Mesenchymal stem cell (in vitro differentiated cells and primary cell): Measurements from ENCODE around the gene TEX29.

Source experiments
- DNase-seq: peaks from one replicate; pipeline ENCODE4 v3.0.0-alpha.2; 2013
- H2AFZ ChIP-seq: one replicate; pipeline ENCODE4 v1.6.1; 2013; ENCODE audit warnings: low read depth, mild to moderate bottlenecking, control low read depth, inconsistent platforms, low read length, moderate library complexity
- H2AK5ac ChIP-seq: 2 replicates; pipeline ENCODE4 v1.6.1; 2013; ENCODE audit warnings: low read length, moderate library complexity, mild to moderate bottlenecking, inconsistent platforms; ENCODE audit not compliant: severe bottlenecking
- H2BK120ac ChIP-seq: one replicate; pipeline ENCODE4 v1.6.1; 2013; ENCODE audit warnings: low read depth, mild to moderate bottlenecking, inconsistent platforms, low read length, moderate library complexity
- H2BK12ac ChIP-seq, 2 experiments: one replicate each; pipeline ENCODE4 v1.6.1; 2013; ENCODE audit warnings: inconsistent platforms in 2 of 2, low read length in 2 of 2, mild to moderate bottlenecking in 2 of 2, moderate library complexity in 2 of 2, control low read depth in 1 of 2
- H2BK15ac ChIP-seq: one replicate; pipeline ENCODE4 v1.6.1; 2013; ENCODE audit warnings: mild to moderate bottlenecking, low read depth, inconsistent platforms; ENCODE audit not compliant: poor library complexity, severe bottlenecking
- H2BK5ac ChIP-seq: 2 replicates; pipeline ENCODE4 v1.6.1; 2013; ENCODE audit warnings: low read depth, mild to moderate bottlenecking, low read length, control low read depth, inconsistent platforms; ENCODE audit not compliant: poor library complexity, severe bottlenecking
- H3K14ac ChIP-seq, 2 experiments: one replicate each; pipeline ENCODE4 v1.6.1; 2013; ENCODE audit warnings: inconsistent platforms in 2 of 2, low read length in 2 of 2, control low read depth in 1 of 2, mild to moderate bottlenecking in 1 of 2, moderate library complexity in 1 of 2
- H3K18ac ChIP-seq, 2 experiments: one replicate each; pipeline ENCODE4 v1.6.1; 2013; ENCODE audit warnings: inconsistent platforms in 2 of 2, low read length in 2 of 2, control low read depth in 1 of 2, low read depth in 1 of 2, mild to moderate bottlenecking in 1 of 2
- H3K23ac ChIP-seq, 2 experiments: one replicate each; pipeline ENCODE4 v1.6.1; 2013; ENCODE audit warnings: inconsistent platforms in 2 of 2, low read length in 2 of 2, mild to moderate bottlenecking in 2 of 2, moderate library complexity in 2 of 2, control low read depth in 1 of 2
- H3K27ac ChIP-seq: 2 replicates; pipeline ENCODE4 v1.5.1; 2013; ENCODE audit warnings: mild to moderate bottlenecking, moderate library complexity, low read length, control low read depth, inconsistent platforms; ENCODE audit not compliant: poor library complexity, severe bottlenecking
- H3K27me3 ChIP-seq, 2 experiments: 2 replicates each; pipeline versions ENCODE4 v1.6.1 to v1.7.0; 2013; ENCODE audit warnings: low read length in 2 of 2, mild to moderate bottlenecking in 2 of 2, moderate library complexity in 2 of 2, control low read depth in 1 of 2, inconsistent platforms in 1 of 2; ENCODE audit not compliant: control insufficient read depth in 1 of 2, insufficient read depth in 1 of 2
- H3K36me3 ChIP-seq, 2 experiments: 2 replicates each; pipeline versions ENCODE4 v1.6.1 to v1.7.0; 2013; ENCODE audit warnings: low read length in 2 of 2, control low read depth in 1 of 2, inconsistent platforms in 1 of 2, low read depth in 1 of 2, mild to moderate bottlenecking in 1 of 2; ENCODE audit not compliant: insufficient read depth in 2 of 2, control insufficient read depth in 1 of 2
- H3K4ac ChIP-seq, 2 experiments: one replicate each; pipeline ENCODE4 v1.6.1; 2013; ENCODE audit warnings: inconsistent platforms in 2 of 2, low read length in 2 of 2, mild to moderate bottlenecking in 2 of 2, moderate library complexity in 2 of 2, control low read depth in 1 of 2, low read depth in 1 of 2
- H3K4me1 ChIP-seq: 2 replicates; pipeline ENCODE4 v1.6.1; 2013; ENCODE audit warnings: low read depth, low read length, control low read depth; ENCODE audit not compliant: control insufficient read depth, insufficient read depth
- H3K4me2 ChIP-seq: 2 replicates; pipeline ENCODE4 v1.6.1; 2013; ENCODE audit warnings: low read length, mild to moderate bottlenecking, inconsistent platforms; ENCODE audit not compliant: poor library complexity, severe bottlenecking
- H3K4me3 ChIP-seq, 2 experiments: 2 replicates each; pipeline versions ENCODE4 v1.5.1 to v1.7.0; 2013; ENCODE audit warnings: low read length in 2 of 2, mild to moderate bottlenecking in 2 of 2, control low read depth in 1 of 2, low read depth in 1 of 2; ENCODE audit not compliant: insufficient read depth in 1 of 2
- H3K79me1 ChIP-seq: replicated peaks from 2 replicates; pipeline ENCODE4 v1.6.1; 2013; ENCODE audit warnings: mild to moderate bottlenecking, control low read depth, low read length, inconsistent platforms; ENCODE audit not compliant: poor library complexity, severe bottlenecking
- H3K9ac ChIP-seq: 2 replicates; pipeline ENCODE4 v1.7.0; 2013; ENCODE audit warnings: mild to moderate bottlenecking, low read length, moderate library complexity
- H3K9me3 ChIP-seq: 2 replicates; pipeline ENCODE4 v1.7.0; 2013; ENCODE audit warnings: mild to moderate bottlenecking, low read length; ENCODE audit not compliant: control insufficient read depth
- H4K8ac ChIP-seq: one replicate; pipeline ENCODE4 v1.6.1; 2013; ENCODE audit warnings: inconsistent platforms, mild to moderate bottlenecking, low read length, moderate library complexity
- H4K91ac ChIP-seq: one replicate; pipeline ENCODE4 v1.6.1; 2013; ENCODE audit warnings: mild to moderate bottlenecking, low read length, inconsistent platforms
- WGBS: methylation state at CpG from one replicate; pipeline ENCODE4 v1.1.7; 2013; ENCODE audit warnings: mixed read lengths; 5-methylcytosine and 5-hydroxymethylcytosine counted together

The TEX29 gene

GRCh38 chr13:111336666-111337065 lies 16.2 kb downstream of the TEX29 start:
- no peak for DNase-seq
- Histone ChIP-seq H3K23ac (no peak overlapping the region), H4K91ac (no peak overlapping the region), H3K27ac (no peak overlapping the region), H3K4me2 (no peak overlapping the region), H2AK5ac (no peak overlapping the region), H2BK15ac (no peak overlapping the region), H2BK5ac (no peak overlapping the region), H3K4ac (no peak overlapping the region), H3K18ac (no peak overlapping the region), H2BK120ac (no peak overlapping the region), H3K79me1 (no peaks in the 10 kb centered on the region), H4K8ac (no peak overlapping the region), H3K27me3 (no peaks in the 10 kb centered on the region), H3K9me3 (peaks cover 3% of the 10 kb centered on the region), H2AFZ (no peak overlapping the region), H3K36me3 (no peaks in the 10 kb centered on the region), H3K9ac (peak overlapping the region; percentile 36), H2BK12ac (no peak overlapping the region), H3K14ac (no peak overlapping the region), H3K4me3 (no peak overlapping the region), H3K4me1 (peaks cover 2% of the 10 kb centered on the region)
- 85% methylated on average over 8 of the region's 9 CpGs for WGBS

- Histone ChIP-seq H3K36me3 (no peaks in the 10 kb centered on the region), H3K4ac (no peak overlapping the region), H2AK5ac (no peak overlapping the region), H3K14ac (no peak overlapping the region), H3K4me1 (peaks cover 2% of the 10 kb centered on the region), H2AFZ (no peak overlapping the region), H3K4me2 (no peak overlapping the region), H3K23ac (no peak overlapping the region), H4K8ac (no peak overlapping the region), H2BK15ac (no peak overlapping the region), H3K27ac (no peak overlapping the region), H2BK5ac (no peak overlapping the region), H4K91ac (no peak overlapping the region), H3K27me3 (no peaks in the 10 kb centered on the region), H2BK12ac (no peak overlapping the region), H3K4me3 (peak overlapping the region in 1 of 2 experiments; percentile 10), H3K18ac (no peak overlapping the region), H3K79me1 (no peaks in the 10 kb centered on the region), H2BK120ac (no peak overlapping the region), H3K9ac (peak overlapping the region; percentile 36), H3K9me3 (peaks cover 3% of the 10 kb centered on the region)
- DNase-seq = peak; percentile 74
- 50% methylated on average over 4 of the region's 4 CpGs for WGBS
Observed at GRCh38 chr13:111337206-111337605, 16.8 kb downstream of the TEX29 start.

DNA sequence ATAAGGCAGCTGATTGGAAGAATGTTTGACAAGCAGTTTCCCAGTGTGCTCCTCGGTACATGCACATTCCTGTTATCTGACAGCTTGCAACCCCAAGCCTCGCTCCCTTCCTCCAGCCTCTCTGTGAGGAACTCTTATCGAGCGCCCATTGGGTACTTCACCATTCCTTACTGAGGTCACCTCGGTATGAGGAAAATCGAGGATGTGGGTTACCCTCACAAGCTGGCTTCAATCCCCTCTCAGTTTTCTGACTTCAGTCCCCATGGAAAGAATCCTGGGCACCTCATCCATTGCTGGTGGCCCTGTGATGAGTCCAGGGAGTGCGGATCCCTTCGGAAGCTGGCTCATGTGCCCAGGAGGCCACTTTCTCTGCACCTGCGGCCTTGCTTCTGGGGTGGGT lies 17.3 kb downstream of the TEX29 start:
- WGBS = 87% methylated on average over 9 of the region's 9 CpGs
- Histone ChIP-seq H3K27me3 (no peaks in the 10 kb centered on the region), H3K79me1 (no peaks in the 10 kb centered on the region), H2BK12ac (peak overlapping the region in 1 of 2 experiments; percentile 15), H3K4ac (no peak overlapping the region), H4K91ac (no peak overlapping the region), H3K36me3 (no peaks in the 10 kb centered on the region), H3K18ac (no peak overlapping the region), H2BK15ac (no peak overlapping the region), H3K27ac (no peak overlapping the region), H3K9me3 (peaks cover 3% of the 10 kb centered on the region), H3K4me3 (peak overlapping the region in 1 of 2 experiments; percentile 10), H2AK5ac (no peak overlapping the region), H3K14ac (no peak overlapping the region), H2AFZ (no peak overlapping the region), H3K4me1 (peaks cover 2% of the 10 kb centered on the region), H3K23ac (no peak overlapping the region), H3K4me2 (no peak overlapping the region), H3K9ac (no peak overlapping the region), H4K8ac (no peak overlapping the region), H2BK5ac (no peak overlapping the region), H2BK120ac (no peak overlapping the region)
- DNase-seq = no peak

- H2BK5ac ChIP-seq = no peak overlapping the region
- H3K23ac ChIP-seq = no peak overlapping the region
- no peaks in the 10 kb centered on the region for H3K36me3 ChIP-seq
- H3K4ac ChIP-seq = no peak overlapping the region
- DNase-seq = no peak
- H2BK12ac ChIP-seq = no peak overlapping the region
- H2BK15ac ChIP-seq = no peak overlapping the region
- no peaks in the 10 kb centered on the region for H3K27me3 ChIP-seq
- H3K4me2 ChIP-seq = no peak overlapping the region
- peaks cover 2% of the 10 kb centered on the region for H3K4me1 ChIP-seq
- no peak overlapping the region for H3K9ac ChIP-seq
- H3K27ac ChIP-seq = no peak overlapping the region
- no peak overlapping the region for H3K18ac ChIP-seq
- no peak overlapping the region for H2AFZ ChIP-seq
- H4K91ac ChIP-seq = no peak overlapping the region
- no peak overlapping the region for H2BK120ac ChIP-seq
- no peak overlapping the region for H4K8ac ChIP-seq
- H3K9me3 ChIP-seq = peaks cover 3% of the 10 kb centered on the region
- WGBS = 80% methylated on average over 10 of the region's 11 CpGs
- H3K4me3 ChIP-seq = no peak overlapping the region
- no peak overlapping the region for H3K14ac ChIP-seq
- H2AK5ac ChIP-seq = no peak overlapping the region
- H3K79me1 ChIP-seq = no peaks in the 10 kb centered on the region
Observed at GRCh38 chr13:111338841-111339240, 18.4 kb downstream of the TEX29 start.
